ENCODE data around the gene BPIFA3. TPM values are rescaled to one million over a fixed set of nuclear protein-coding genes. Genes with fewer than 3 reads are reported as not detected.
A peak's percentile ranks its signal among the peaks of the same experiment; 100 is the strongest.

BPIFA3 gene
- total and polyA plus RNA-seq, 9 of the 15 experiments (the other 6 are each of a cell fraction or from before 2014, with no cell fraction given) = not detected

DNA sequence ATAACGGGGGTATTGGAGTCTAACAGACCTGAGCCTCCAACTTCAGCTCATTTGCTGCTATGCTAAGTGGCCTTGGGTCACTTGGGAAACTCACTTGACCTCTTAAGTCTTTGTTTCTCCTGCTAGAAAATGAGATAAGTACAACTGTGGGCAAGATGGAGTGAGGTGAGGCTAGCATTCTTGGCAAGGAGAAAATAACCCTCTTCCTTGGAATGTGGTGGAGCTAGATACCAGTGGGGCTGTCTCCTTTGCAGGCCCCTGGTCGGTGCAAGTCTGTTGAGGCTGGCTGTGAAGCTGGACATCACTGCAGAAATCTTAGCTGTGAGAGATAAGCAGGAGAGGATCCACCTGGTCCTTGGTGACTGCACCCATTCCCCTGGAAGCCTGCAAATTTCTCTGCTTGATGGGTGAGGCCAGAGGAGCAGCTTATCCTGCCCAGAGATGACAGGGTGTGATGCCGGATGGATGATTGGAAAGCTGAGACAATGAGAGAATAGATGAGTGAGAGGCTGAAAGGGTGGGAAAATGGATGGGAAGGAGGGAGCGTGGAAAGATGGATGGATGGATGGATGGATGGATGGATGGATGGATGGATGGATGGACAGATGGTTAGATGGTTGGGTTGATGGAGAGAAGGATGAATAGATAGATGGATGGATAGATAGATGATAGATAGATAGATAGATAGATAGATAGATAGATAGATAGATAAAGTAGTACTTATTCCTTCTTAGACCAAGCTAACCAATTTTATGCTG is 23.0 kb downstream of the BPIFA3 start:
- in situ Hi-C loops (cut with MboI) = no loop called here
- Histone ChIP-seq H3K9ac (ENCODE audit: insufficient read depth in 1 of 2, low read depth in 2 of 2, low read length in 2 of 2) (no peak overlapping the region), H3K79me2 (ENCODE audit: control insufficient read depth, insufficient read depth, low read length) (no peaks in the 10 kb centered on the region), H3K9me3 (replicated peaks; ENCODE audit: control insufficient read depth, insufficient read depth, low read depth, low read length) (no peaks in the 10 kb centered on the region), H3K36me3 (ENCODE audit: control insufficient read depth, insufficient read depth, low read length) (no peaks in the 10 kb centered on the region), H2AFZ (ENCODE audit: low read depth, low read length) (no peak overlapping the region), H3K4me1 (replicated peaks in 1 of 2; ENCODE audit: control insufficient read depth in 2 of 2, insufficient read depth in 2 of 2, low read length in 2 of 2) (no peaks in the 10 kb centered on the region), H3K27me3 (ENCODE audit: control insufficient read depth in 2 of 2, insufficient read depth in 2 of 2, low read length in 2 of 2) (peaks cover 2 to 11% of the 10 kb centered on the region in 2 experiments; a peak in 3 of 5 replicates), H3K4me2 (ENCODE audit: insufficient read depth, low read length) (no peak overlapping the region), H3K4me3 (no peak overlapping the region), H4K20me1 (replicated peaks; ENCODE audit: control insufficient read depth, insufficient read depth, low read length) (no peaks in the 10 kb centered on the region; the same call in 1 of the 2 replicates), H3K27ac (ENCODE audit: extremely low read depth, low read depth, low read length) (no peak overlapping the region), H3K9me1 (ENCODE audit: control insufficient read depth, insufficient read depth, low read length) (no peaks in the 10 kb centered on the region)
- WGBS (ENCODE audit: insufficient coverage, low coverage, missing lambda C conversion rate) = 13% methylated on average over 4 of the region's 4 CpGs
- ChIA-PET CTCF (ENCODE audit: low intra/inter-chr PET ratio) (no interaction called here), POLR2A (interaction anchor here (0.6 to 2.7 kb wide), 2 partner anchors 10 to 28 kb away, joined by 3 to 7 read pairs; no protein-coding TSS in a partner anchor)
- FAIRE-seq = no peak
- intact Hi-C loops (cut with micrococcal nuclease) = loop anchor here (10.0 kb wide), 1 partner anchor 55 kb away; no protein-coding TSS in a partner anchor
- DNase-seq (ENCODE audit: extremely low read depth in 1 of 4, low spot score in 3 of 4) = no peak
- no peak for ATAC-seq
- TF ChIP-seq, protein P1, sequence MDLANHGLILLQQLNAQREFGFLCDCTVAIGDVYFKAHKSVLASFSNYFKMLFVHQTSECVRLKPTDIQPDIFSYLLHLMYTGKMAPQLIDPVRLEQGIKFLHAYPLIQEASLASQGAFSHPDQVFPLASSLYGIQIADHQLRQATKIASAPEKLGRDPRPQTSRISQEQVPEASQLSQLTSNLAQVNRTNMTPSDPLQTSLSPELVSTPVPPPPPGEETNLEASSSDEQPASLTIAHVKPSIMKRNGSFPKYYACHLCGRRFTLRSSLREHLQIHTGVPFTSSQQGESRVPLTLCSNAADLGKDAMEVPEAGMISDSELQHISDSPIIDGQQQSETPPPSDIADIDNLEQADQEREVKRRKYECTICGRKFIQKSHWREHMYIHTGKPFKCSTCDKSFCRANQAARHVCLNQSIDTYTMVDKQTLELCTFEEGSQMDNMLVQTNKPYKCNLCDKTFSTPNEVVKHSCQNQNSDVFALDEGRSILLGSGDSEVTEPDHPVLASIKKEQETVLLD (IDR thresholded peaks at IDR 0.05) = peak; percentile 47; the same call in 1 of the 2 replicates
- TF ChIP-seq, protein P2, sequence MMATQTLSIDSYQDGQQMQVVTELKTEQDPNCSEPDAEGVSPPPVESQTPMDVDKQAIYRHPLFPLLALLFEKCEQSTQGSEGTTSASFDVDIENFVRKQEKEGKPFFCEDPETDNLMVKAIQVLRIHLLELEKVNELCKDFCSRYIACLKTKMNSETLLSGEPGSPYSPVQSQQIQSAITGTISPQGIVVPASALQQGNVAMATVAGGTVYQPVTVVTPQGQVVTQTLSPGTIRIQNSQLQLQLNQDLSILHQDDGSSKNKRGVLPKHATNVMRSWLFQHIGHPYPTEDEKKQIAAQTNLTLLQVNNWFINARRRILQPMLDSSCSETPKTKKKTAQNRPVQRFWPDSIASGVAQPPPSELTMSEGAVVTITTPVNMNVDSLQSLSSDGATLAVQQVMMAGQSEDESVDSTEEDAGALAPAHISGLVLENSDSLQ (IDR thresholded peaks at IDR 0.05) = no peak
- TF ChIP-seq ZBTB8A (IDR thresholded peaks at IDR 0.05; ENCODE audit: partially characterized antibody) = no peak
- peak; percentile 89 for TF ChIP-seq DACH1 (IDR thresholded peaks at IDR 0.05; ENCODE audit: partially characterized antibody)
- no TSS peak for BruUV-seq (replicated peaks)

All from K562 (cell line).